Activated CD4-positive, alpha-beta T cell treated with anti-CD3 and anti-CD28 coated beads for 4 hours (primary cell): ENCODE data around the gene SAMD8.
A peak's percentile ranks its signal among the peaks of the same experiment; 100 is the strongest.
"Not testable (repeated sequence)": the region's sequence is repeated elsewhere in the genome, so short reads cannot be mapped to it uniquely, and the experiment has no call there.

Experiments
- DNase-seq, 2 donors: peaks; one replicate each; pipeline ENCODE4 v3.0.0-alpha.2; 2020

The SAMD8 gene

GRCh38 chr10:75086278-75086934, 25.1 kb upstream of the SAMD8 start:
- no peak for DNase-seq

- no peak for DNase-seq
Measured at GRCh38 chr10:75088640-75089039, 22.8 kb upstream of the SAMD8 start.

- DNase-seq, result no peak
Measured at GRCh38 chr10:75089634-75090033, 21.8 kb upstream of the SAMD8 start.

GRCh38 chr10:75091146-75091545, 20.3 kb upstream of the SAMD8 start:
- no peak for DNase-seq

- DNase-seq, result no peak
Measured at GRCh38 chr10:75094465-75094864, 17.0 kb upstream of the SAMD8 start.

- DNase-seq, result no peak
Measured at GRCh38 chr10:75095631-75096030, 15.8 kb upstream of the SAMD8 start.

GRCh38 chr10:75096749-75097148, 14.7 kb upstream of the SAMD8 start:
- DNase-seq, result no peak

GRCh38 chr10:75097666-75098285, 13.7 kb upstream of the SAMD8 start:
- no peak for DNase-seq

GRCh38 chr10:75098902-75099673, 12.4 kb upstream of the SAMD8 start:
- no peak for DNase-seq

- peak; percentile 75 to 81 for DNase-seq
Measured at GRCh38 chr10:75099952-75100763, 11.3 kb upstream of the SAMD8 start.

GRCh38 chr10:75100764-75101291, 10.6 kb upstream of the SAMD8 start:
- no peak for DNase-seq

GRCh38 chr10:75101416-75102251, 9.8 kb upstream of the SAMD8 start:
- DNase-seq, result no peak

GRCh38 chr10:75102830-75103673, 8.4 kb upstream of the SAMD8 start:
- DNase-seq, result no peak

- DNase-seq, result no peak
Measured at GRCh38 chr10:75103881-75104686, 7.4 kb upstream of the SAMD8 start.

GRCh38 chr10:75104842-75105241, 6.6 kb upstream of the SAMD8 start:
- no peak for DNase-seq

GRCh38 chr10:75105576-75106197, 5.8 kb upstream of the SAMD8 start:
- DNase-seq, result no peak

GRCh38 chr10:75106242-75106641, 5.2 kb upstream of the SAMD8 start:
- DNase-seq, result no peak

GRCh38 chr10:75106891-75107290, 4.6 kb upstream of the SAMD8 start:
- not testable (repeated sequence) for DNase-seq
